ENCODE data around the gene NAPG.

Gene NAPG

DNA sequence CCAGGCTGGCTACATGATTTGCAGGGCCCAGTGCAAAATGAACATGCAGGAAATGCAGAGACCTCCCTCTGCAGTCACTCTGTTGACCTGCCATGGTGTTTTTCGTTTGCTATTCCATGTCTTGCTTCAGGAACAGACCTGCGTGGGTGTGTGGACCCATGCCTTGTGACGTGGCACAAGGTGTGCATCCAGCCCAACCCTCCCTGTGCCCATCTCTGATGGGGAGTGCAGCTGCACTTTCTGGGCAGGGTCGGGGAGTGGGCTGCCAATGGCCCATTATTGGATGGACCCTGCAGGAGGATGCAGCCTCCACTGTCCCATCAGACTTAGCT is 33.1 kb downstream of the NAPG start:
- DNase-seq (ENCODE audit: low read depth) = no peak
- H3K4me3 ChIP-seq (ENCODE audit: low read length) = no peak overlapping the region
- no peak for TF ChIP-seq CTCF (IDR thresholded peaks at IDR 0.05; ENCODE audit: insufficient read depth, low read depth, low read length, missing control alignments)

- DNase-seq (ENCODE audit: low read depth) = peak; percentile 24
Observed at GRCh38 chr18:10559553-10560451, 34.0 kb downstream of the NAPG start.

GRCh38 chr18:10560452-10561045 is 34.7 kb downstream of the NAPG start:
- peak; percentile 81 for TF ChIP-seq CTCF (IDR thresholded peaks at IDR 0.05; ENCODE audit: insufficient read depth, low read depth, low read length, missing control alignments)
- H3K4me3 ChIP-seq (ENCODE audit: low read length) = no peak overlapping the region
- DNase-seq (ENCODE audit: low read depth) = peak; percentile 76

More at GRCh38 chr18:10559553-10560451, 34.0 kb downstream of the NAPG start:
- no peak overlapping the region for H3K4me3 ChIP-seq (ENCODE audit: low read length)
- no peak for TF ChIP-seq CTCF (IDR thresholded peaks at IDR 0.05; ENCODE audit: insufficient read depth, low read depth, low read length, missing control alignments)

GRCh38 chr18:10562773-10563160 is 36.9 kb downstream of the NAPG start:
- no peak for DNase-seq (ENCODE audit: low read depth)
- no peak overlapping the region for H3K4me3 ChIP-seq (ENCODE audit: low read length)
- no peak for TF ChIP-seq CTCF (IDR thresholded peaks at IDR 0.05; ENCODE audit: insufficient read depth, low read depth, low read length, missing control alignments)

- H3K4me3 ChIP-seq (ENCODE audit: low read length) = no peak overlapping the region
- peak; percentile 19 for DNase-seq (ENCODE audit: low read depth)
- no peak for TF ChIP-seq CTCF (IDR thresholded peaks at IDR 0.05; ENCODE audit: insufficient read depth, low read depth, low read length, missing control alignments)
Observed at GRCh38 chr18:10563886-10564285, 38.1 kb downstream of the NAPG start.

DNA sequence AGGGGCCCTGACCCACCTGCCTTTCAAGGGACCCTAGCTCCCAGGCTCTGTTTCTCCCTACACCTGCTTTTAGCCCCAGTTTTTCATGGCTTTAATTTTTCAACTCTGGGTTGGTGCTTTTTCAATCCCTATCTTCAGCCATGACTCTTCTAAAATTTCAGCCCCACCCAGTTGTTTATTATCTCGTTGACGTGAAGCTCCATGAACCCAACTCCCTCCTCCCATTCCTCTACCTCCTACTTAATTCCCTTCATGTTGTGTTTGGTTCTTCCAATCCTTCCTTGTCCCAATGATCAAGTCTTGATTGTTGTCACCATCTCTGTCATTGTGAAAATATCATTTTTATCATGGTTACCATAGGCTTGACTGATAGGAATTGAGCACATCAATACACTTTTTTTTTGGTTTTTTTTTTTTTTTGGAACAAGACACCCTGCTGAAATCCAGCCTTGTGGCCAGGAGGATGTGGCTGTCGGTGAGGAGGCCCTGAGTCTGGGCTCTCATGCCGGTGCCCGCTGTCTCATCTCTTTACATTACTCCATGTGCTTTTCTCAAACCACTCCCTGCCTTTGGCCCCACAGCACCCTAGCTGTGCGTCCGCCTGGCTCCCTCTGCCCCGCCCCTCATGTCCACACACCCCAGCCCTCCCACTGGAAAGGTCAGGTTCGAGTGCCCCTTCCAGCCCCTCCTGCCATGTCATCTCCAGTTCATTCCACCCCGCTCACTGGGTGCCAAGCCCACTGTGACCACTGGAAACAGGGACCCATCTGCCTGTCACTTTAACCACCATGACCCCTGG is 39.3 kb downstream of the NAPG start:
- no peak for TF ChIP-seq CTCF (IDR thresholded peaks at IDR 0.05; ENCODE audit: insufficient read depth, low read depth, low read length, missing control alignments)
- no peak for DNase-seq (ENCODE audit: low read depth)
- H3K4me3 ChIP-seq (ENCODE audit: low read length) = no peak overlapping the region
